ENCODE measurements around the gene OPCML.

Gene OPCML

DNA sequence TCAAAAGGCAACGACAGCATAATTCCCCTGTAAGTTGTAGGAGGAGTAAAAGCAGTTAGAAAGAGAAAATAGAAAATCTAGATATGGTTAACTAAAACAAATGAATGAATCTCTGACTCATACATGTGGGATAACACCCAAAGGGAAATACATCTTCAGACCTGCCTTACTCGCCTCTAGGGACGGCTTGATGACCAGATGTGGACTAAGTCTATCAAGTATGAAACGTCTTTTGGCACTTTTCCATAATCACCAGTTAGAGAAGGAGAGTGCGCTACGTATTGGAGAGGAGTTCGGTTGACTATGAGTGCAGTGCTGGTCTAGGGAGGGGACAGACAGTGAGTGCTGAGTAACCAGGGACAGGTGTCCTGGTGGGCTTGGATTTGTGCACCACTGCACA is 459.9 kb downstream of the OPCML start:
- Histone ChIP-seq H3K4me3 (ENCODE audit: low read depth in 1 of 2, low read length in 1 of 2) (no peak overlapping the region), H3K4me1 (ENCODE audit: control insufficient read depth in 1 of 2, insufficient read depth in 1 of 2, low read depth in 1 of 2, low read length in 1 of 2) (no peaks in the 10 kb centered on the region), H3K27me3 (peaks cover 16% of the 10 kb centered on the region), H3K9me3 (no peaks in the 10 kb centered on the region), H3K27ac (no peak overlapping the region), H3K36me3 (no peaks in the 10 kb centered on the region)
- TF ChIP-seq, protein P1, sequence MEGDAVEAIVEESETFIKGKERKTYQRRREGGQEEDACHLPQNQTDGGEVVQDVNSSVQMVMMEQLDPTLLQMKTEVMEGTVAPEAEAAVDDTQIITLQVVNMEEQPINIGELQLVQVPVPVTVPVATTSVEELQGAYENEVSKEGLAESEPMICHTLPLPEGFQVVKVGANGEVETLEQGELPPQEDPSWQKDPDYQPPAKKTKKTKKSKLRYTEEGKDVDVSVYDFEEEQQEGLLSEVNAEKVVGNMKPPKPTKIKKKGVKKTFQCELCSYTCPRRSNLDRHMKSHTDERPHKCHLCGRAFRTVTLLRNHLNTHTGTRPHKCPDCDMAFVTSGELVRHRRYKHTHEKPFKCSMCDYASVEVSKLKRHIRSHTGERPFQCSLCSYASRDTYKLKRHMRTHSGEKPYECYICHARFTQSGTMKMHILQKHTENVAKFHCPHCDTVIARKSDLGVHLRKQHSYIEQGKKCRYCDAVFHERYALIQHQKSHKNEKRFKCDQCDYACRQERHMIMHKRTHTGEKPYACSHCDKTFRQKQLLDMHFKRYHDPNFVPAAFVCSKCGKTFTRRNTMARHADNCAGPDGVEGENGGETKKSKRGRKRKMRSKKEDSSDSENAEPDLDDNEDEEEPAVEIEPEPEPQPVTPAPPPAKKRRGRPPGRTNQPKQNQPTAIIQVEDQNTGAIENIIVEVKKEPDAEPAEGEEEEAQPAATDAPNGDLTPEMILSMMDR (IDR thresholded peaks at IDR 0.05) = no peak

DNA sequence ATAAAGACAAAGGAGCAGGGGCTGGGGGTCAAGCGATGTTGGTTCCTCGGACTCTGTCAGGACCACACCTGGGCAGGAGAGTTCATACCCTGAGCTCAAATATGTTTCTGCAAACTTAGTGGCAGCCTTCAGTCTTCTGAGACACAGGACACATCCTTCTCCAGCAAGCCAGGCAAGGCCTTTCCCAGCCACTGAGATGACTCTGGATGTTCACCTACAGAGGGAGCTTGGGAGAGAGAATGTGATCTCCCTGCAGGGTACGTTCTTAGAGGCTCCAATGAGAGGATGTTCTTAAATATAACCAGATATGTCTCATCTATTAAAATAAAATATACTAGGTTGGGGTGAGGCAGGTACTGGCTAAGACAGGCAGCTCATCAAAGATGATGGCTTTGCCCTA is 461.5 kb downstream of the OPCML start:
- Histone ChIP-seq H3K27me3 (peaks cover 15% of the 10 kb centered on the region), H3K9me3 (no peaks in the 10 kb centered on the region), H3K4me1 (ENCODE audit: control insufficient read depth in 1 of 2, insufficient read depth in 1 of 2, low read depth in 1 of 2, low read length in 1 of 2) (no peaks in the 10 kb centered on the region), H3K4me3 (ENCODE audit: low read depth in 1 of 2, low read length in 1 of 2) (no peak overlapping the region), H3K36me3 (no peaks in the 10 kb centered on the region), H3K27ac (no peak overlapping the region)
- TF ChIP-seq, protein P1 (IDR thresholded peaks at IDR 0.05) = no peak

DNA sequence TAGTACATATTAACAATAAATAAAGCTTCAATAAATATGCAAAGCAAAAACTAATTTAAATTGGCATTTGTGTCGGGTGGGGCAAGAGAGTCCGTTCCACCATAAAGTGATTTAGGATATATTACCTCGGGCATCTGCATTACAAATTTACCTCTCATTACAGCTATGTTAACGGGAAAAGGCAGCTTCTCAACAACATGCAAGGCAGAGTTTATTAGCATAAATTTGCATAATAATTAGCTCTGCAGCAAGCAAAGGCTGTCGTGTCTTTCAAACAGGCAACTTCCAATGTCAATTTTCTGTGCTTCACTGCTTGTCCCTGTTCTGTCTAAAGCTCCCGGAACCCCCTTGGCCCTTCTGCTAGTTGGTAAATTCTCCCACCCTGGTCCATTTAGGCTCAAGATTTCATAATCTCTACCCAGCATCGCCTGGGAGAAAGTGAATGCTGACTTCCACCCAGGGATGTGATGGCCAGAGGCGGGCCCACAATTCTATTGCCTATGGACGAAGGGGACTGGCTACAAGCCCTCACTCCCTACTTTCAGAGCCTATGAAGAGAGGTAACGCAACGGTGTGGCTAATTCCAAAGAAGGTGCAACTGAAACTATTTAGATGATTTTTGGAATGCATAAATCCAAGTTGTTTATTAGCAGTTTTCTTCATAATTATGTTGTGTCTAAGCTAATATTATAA is 462.1 kb downstream of the OPCML start:
- TF ChIP-seq, protein P1 (IDR thresholded peaks at IDR 0.05) = no peak
- Histone ChIP-seq H3K9me3 (no peaks in the 10 kb centered on the region), H3K27ac (no peak overlapping the region), H3K4me1 (ENCODE audit: control insufficient read depth in 1 of 2, insufficient read depth in 1 of 2, low read depth in 1 of 2, low read length in 1 of 2) (no peaks in the 10 kb centered on the region), H3K36me3 (no peaks in the 10 kb centered on the region), H3K27me3 (peaks cover 21% of the 10 kb centered on the region), H3K4me3 (ENCODE audit: low read depth in 1 of 2, low read length in 1 of 2) (no peak overlapping the region)

DNA sequence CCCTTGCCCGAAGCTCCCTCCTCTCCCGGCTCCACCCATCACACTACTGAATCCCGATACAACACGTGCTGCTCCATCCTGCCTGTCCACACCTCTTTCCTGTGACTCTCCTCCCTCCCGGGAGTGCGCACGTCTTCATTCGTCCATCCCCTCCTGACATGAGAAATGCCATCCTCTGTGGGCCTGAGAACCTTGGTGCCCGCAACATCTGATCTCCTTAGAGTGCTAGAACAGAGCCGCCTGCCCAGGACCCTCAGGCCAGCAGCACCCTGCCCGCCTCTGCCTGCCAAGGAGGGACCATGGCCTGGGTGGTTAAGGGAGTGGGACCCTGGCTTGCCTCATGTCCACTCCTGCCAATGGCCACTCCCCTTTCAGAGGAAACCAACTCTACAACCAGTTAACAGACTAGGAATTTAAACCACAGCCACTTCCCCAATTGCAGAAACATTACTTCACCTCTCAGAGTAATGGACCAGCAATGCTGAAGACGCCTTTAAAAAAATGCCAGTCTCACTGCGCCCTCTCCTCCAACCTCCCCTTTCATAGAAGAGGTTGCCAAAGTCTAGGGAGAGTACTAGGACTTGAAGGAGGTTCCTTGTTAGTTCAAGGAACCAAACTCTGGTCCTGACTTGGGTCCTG is 466.3 kb downstream of the OPCML start:
- TF ChIP-seq, protein P1 (IDR thresholded peaks at IDR 0.05) = no peak
- Histone ChIP-seq H3K4me3 (ENCODE audit: low read depth in 1 of 2, low read length in 1 of 2) (no peak overlapping the region), H3K36me3 (no peaks in the 10 kb centered on the region), H3K27ac (no peak overlapping the region), H3K27me3 (peaks cover 57% of the 10 kb centered on the region), H3K9me3 (no peaks in the 10 kb centered on the region), H3K4me1 (ENCODE audit: control insufficient read depth in 1 of 2, insufficient read depth in 1 of 2, low read depth in 1 of 2, low read length in 1 of 2) (no peaks in the 10 kb centered on the region)

DNA sequence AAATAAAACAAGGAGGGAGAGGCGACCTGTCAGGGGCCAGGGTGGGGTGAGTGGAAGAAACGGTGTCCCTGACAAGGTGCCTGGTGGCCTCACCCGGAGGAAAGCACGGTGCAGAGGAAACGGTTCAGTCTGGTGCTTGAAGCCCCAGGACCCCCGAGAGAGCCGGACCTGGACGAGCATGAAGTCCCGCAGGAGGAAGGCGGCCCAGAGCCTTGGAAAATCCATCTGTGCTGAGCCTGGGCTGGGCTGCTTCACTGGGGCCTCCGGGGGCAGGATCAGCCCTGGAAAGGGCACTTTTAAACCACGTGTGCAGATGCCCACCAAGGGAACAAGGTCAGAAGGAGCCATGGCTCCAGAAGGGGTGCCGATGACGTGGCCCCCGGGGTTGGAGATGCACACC is 467.3 kb downstream of the OPCML start:
- Histone ChIP-seq H3K4me3 (ENCODE audit: low read depth in 1 of 2, low read length in 1 of 2) (no peak overlapping the region), H3K9me3 (no peaks in the 10 kb centered on the region), H3K4me1 (ENCODE audit: control insufficient read depth in 1 of 2, insufficient read depth in 1 of 2, low read depth in 1 of 2, low read length in 1 of 2) (no peaks in the 10 kb centered on the region), H3K36me3 (no peaks in the 10 kb centered on the region), H3K27ac (no peak overlapping the region), H3K27me3 (peaks cover 59% of the 10 kb centered on the region)
- TF ChIP-seq, protein P1 (IDR thresholded peaks at IDR 0.05) = no peak
